Epithelial cell of esophagus (primary cell): ENCODE results near the gene ACOX2.

ENCODE experiments used
- DNase-seq: peaks from one replicate; pipeline ENCODE4 v3.0.0; 2010; ENCODE audit warnings: low read depth
- H3K4me3 ChIP-seq: 2 replicates; pipeline ENCODE4 v1.5.1; 2011; ENCODE audit warnings: mild to moderate bottlenecking, low read length, control low read depth
- CTCF ChIP-seq: IDR thresholded peaks from 2 replicates; pipeline ENCODE4 v1.5.1; 2011; ENCODE audit warnings: low read depth, mild to moderate bottlenecking, low read length, control low read depth, inconsistent platforms; ENCODE audit not compliant: insufficient read depth; ENCODE audit errors: missing control alignments

Gene ACOX2

DNA sequence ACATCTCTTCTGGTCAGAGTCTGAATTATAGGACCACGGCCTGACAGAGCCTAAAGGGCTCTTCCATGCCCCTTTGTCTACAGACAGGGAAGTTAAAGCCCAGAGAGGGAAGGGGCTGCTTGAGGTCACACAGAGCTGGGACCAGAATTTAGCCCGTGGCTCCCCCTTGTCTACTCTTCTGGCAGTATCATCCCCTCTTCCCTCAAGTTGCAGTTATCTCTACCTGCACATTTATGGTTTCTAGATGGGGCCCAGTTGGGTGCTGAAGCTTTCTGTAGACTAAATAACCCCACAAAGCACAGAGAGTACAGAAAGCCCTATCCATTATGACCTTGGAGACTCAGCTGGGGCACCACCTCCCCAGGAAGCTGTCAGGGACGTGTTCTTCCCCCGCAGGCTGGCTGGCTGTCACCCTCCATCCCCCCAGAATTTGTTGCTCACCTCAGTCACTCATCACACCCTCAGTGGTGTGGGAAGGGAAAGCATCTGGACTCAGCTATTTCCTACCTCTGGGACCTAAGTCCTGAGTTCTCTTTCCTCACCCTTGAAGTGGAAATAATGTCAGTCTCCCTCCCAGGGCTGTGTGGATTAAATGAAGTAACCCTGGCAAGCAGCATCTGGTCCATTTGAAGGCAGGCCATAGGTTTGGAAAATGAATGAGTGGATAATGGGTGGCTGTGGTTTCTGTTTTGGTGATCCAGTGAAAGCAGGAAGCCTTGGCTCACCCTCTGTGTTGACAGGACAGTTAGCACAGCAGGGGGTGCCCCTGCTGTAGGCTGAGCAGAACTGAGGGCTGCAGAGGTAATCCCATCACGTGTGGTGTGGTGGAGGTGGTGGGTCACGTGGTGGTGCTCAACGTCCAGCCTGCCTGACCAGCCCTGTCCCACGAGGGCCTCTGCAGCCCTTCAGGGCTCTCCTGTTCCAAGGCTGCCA is 16.3 kb downstream of the ACOX2 start:
- H3K4me3 ChIP-seq = no peak overlapping the region
- DNase-seq = no peak
- no peak for TF ChIP-seq CTCF

DNA sequence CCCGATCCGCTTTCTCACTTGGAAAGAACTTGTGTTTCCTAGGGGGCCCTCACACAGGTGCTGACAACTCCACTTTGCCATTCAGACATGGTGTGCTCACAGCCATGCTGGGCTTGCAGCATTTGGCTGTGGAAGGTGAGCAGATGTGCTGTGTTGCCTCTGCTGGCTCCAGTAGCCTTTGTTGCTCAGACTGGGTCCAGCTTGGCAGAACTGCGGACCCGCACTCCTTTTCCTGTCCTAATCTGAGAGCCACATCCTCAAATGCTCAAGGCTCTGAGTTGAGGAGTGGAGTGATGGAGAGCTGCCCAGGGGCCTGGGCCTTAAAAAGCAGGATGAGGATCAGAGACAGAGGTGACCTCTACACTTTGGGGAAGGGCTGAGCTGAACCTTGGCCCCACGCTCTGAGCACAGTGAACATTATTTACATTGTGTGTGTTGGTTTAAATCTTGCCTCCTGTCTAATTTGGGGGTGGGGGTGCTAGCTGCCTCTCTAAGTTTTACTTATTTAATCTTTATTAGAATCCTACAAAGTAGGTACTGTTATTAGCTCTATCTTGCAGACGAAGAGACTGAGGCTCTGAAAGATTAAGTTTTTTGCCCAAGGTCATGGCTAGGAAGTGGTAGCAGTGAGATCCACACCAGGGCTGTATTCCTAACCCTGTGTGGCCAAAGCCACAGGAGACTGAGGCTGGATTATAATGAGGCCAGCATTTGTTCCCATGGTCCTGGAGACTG is 17.2 kb downstream of the ACOX2 start:
- no peak for TF ChIP-seq CTCF
- no peak overlapping the region for H3K4me3 ChIP-seq
- no peak for DNase-seq

DNA sequence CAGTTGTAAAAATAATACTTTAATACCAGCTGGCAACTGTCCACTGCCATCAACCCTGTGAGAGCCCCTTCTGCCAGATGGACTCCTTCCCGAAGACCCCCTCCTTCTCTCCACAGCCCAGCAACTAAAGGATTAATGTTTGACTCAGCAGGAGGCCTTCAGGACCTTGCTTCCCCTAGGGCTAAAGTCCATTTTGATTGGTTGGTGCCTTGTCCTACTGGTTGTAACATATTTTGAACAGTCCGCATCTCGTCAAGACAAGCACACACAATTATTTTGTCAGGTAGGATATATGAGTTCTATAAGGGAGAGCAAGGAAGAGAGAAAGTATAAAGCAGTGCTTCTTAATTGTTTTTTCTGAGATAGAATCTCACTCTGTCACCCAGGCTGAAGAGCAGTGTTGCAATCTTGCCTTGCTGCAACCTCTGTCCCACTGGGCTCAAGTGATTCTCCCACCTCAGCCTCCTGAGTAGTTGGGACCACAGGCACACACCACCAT is 18.6 kb downstream of the ACOX2 start:
- DNase-seq = no peak
- H3K4me3 ChIP-seq = no peak overlapping the region
- TF ChIP-seq CTCF = no peak

DNA sequence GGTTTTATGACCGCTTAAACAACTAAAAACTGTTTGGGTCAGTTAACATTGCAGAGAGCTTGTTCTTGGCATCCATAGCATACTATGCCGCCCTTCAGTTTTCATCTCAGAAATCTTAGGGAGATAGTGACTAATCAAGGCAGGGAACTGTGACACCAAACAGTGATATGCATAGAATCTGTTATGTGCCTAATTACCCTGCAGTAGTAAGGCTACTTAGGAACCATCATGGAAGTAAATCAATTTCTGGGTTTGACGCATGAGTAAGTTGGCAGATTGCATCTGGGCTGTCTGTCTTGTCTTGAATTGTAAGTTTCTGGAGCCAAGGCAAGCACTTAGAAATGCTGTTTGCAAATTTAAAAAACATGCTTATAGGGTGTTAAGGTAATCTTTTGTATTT is 22.6 kb downstream of the ACOX2 start:
- no peak overlapping the region for H3K4me3 ChIP-seq
- TF ChIP-seq CTCF = no peak
- no peak for DNase-seq

DNA sequence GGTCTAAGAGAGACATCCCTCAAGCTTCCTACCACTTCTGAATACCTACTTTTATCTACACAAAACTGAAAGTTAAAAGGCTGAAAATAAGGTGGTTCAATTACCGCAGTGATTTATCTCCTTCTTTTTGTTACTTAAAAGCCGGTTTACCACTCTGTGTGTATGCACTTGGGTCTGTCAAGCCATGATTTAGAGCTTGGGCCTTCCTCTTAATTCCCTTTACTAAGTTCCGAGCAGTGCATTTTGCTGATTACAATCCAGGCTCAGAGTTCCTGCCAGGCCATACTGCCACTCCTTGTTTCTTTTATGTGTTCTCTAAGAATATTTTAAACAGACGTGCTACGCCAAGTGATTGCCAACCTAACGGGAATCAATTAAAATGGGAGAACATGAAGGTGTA is 28.6 kb downstream of the ACOX2 start:
- no peak overlapping the region for H3K4me3 ChIP-seq
- DNase-seq = no peak
- no peak for TF ChIP-seq CTCF

GRCh38 chr3:58507356-58508078 is 29.5 kb downstream of the ACOX2 start:
- TF ChIP-seq CTCF = no peak
- H3K4me3 ChIP-seq = no peak overlapping the region
- no peak for DNase-seq
